HAP-1 (cell line): ENCODE results near the gene NOG.
A peak's percentile ranks its signal among the peaks of the same experiment; 100 is the strongest.

Source experiments
- DNase-seq, 2 experiments: peaks; one replicate each; pipeline ENCODE4 v3.0.0-alpha.2; 2016 to 2020; ENCODE audit warnings: low spot score in 2 of 2
- H3K27me3 ChIP-seq: fragments of 250-450 bp; sonication (Bioruptor Pico); 2 replicates; pipeline ENCODE4 v1.5.1; 2020; ENCODE audit warnings: low read depth, mild to moderate bottlenecking, moderate library complexity
- H3K36me3 ChIP-seq: fragments of 250-450 bp; sonication (Bioruptor Pico); replicated peaks from 2 replicates; pipeline ENCODE4 v1.5.1; 2020; ENCODE audit warnings: mild to moderate bottlenecking
- H3K4me1 ChIP-seq: fragments of 250-450 bp; sonication (Bioruptor Pico); 2 replicates; pipeline ENCODE4 v1.5.1; 2020; ENCODE audit warnings: mild to moderate bottlenecking
- H3K4me3 ChIP-seq: fragments of 250-450 bp; sonication (Bioruptor Pico); 2 replicates; pipeline ENCODE4 v1.5.1; 2020; ENCODE audit warnings: mild to moderate bottlenecking, moderate library complexity
- H3K9me3 ChIP-seq: fragments of 250-450 bp; sonication (Bioruptor Pico); 2 replicates; pipeline ENCODE4 v1.5.1; 2020; ENCODE audit warnings: mild to moderate bottlenecking, moderate library complexity
- in situ Hi-C: fragments of 300-500 bp; cut with MboI; formaldehyde crosslinking; loops from 3 replicates; pipeline ENCODE4 v1.14.3; 2020; ENCODE audit warnings: low sequenced_read_pairs, inconsistent platforms, mixed read lengths

Gene NOG

DNA sequence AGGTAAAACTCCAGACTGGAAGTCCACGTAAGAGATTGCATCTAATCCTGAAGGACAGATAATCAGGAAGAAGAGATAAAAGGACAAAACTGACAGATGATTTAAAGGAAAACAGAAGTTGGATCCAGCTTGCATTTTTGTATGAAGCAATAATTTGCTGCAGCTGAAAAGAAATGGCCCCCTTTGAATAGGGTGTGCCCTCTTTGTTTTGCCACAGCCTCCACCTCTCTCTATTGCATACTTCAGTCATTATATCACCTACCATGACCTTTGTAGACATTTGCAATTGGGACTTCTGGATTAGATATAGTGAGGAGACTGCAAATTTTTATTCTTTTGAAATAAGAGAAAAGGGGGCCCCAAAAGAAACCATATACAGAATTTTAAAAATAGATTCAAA, 8.1 kb downstream of the NOG start:
- in situ Hi-C loops: no loop called here
- H3K4me3 ChIP-seq: no peak overlapping the region
- H3K36me3 ChIP-seq: no peaks in the 10 kb centered on the region
- H3K9me3 ChIP-seq: no peaks in the 10 kb centered on the region
- DNase-seq: no peak
- no peaks in the 10 kb centered on the region for H3K27me3 ChIP-seq
- peaks cover 30% of the 10 kb centered on the region for H3K4me1 ChIP-seq

DNA sequence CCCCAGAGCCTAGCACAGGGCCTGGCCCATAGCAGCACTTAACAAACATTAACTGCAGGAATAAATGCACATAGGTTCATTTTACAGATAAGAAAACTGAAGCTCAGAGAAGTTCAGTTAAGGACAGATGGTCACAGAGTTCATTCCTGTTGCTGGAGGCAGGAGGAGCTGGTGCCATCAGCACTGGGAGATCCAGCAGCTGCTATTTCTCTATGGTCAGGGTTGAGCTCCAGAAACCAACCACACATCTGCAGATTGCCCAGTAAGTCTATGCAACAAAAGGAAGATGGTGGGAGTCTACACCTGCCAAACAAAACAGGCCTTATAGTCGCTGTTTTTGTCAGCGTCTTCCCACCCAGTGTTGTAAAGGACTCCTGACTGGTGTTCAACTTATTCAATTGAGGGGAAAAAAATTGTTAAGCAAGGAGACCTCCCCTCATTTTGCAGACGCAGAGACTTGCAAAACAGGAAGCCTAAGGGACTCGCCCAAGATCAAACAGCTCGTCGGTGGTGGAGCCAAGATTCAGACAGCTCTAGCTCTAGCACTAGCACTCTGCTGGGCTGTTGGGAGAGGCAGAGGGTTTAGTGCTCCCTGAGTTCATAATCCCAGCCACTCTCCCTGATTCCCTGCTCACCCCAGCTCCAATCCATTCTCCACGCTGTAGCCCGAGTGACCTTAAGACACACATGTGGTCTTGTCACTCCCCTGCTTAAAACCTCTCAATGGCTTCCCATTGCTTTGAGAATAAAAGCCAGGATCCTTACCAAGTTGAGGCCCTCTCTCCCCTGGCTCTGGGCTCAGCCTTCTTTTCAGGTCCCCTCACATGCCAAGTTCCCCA, 9.0 kb downstream of the NOG start:
- peaks cover 27% of the 10 kb centered on the region for H3K4me1 ChIP-seq
- no peak overlapping the region for H3K4me3 ChIP-seq
- no peak for DNase-seq
- in situ Hi-C loops: no loop called here
- no peaks in the 10 kb centered on the region; the same call in 1 of the 2 replicates for H3K9me3 ChIP-seq
- no peaks in the 10 kb centered on the region for H3K36me3 ChIP-seq
- no peaks in the 10 kb centered on the region for H3K27me3 ChIP-seq

DNA sequence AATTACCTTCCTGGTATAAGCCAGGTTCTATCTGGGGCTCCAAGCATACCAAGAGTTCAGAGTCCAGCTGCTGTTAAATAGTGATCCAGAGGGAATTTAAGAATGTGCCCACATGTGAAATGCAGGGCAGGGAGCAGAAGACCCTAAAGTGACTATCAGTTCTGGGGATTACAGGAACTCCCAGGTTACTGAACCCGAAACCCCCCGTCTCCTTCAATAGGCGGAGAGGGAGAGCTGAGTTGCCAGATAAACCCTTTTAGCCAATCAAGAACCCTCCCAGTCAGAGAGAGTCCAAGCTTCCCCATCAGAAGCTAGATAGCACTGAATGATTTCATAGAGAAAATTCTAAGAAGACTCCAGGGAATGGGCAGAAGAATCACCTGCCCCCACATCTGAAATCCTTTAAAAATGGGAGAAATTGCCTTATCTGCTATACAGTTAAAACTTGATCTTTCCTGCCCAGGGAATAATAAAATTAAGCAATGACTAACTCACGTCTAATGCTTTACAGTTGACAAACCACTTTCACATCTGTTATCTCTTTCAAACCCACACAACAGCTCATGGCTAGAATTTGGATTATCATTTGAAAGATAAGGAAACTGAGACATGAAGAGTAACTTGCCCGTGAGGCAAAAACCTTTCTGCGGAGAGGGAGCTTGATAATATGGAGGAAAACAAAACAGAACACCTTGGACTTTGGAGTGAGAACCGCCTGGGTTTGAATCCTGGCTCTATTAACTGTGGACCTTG, 10.2 kb downstream of the NOG start:
- in situ Hi-C loops: no loop called here
- Histone ChIP-seq H3K4me3 (no peak overlapping the region), H3K27me3 (no peaks in the 10 kb centered on the region), H3K36me3 (no peaks in the 10 kb centered on the region), H3K9me3 (no peaks in the 10 kb centered on the region; the same call in 1 of the 2 replicates), H3K4me1 (peaks cover 18% of the 10 kb centered on the region)
- DNase-seq: no peak

DNA sequence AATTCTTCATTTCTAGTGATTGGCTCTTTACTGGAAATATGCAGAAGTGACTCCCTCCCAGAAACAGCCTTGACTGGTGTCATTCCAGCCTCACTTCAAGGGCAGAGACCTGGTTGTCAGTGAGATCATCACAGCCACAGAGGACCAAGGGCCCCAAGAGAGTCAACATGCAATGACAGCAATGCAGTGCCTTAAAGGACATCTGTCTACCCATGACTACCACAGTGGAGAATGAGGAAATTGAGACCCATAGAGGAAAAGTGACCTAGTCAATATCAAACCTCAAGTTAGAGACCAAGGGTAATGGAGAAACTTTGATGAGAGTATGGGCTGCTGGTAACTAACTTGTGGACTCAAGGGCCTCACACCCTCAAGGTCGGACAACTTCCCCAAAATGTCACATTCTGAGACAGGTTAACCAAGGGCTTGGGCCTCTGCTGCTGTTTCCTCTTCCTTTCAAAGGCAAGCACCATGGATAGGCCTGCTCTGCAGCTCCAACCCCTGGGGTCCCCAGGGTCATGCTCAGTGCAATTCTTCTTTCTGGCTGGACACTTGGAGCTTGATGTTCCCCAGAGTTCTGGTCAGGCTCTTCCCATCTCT, 11.3 kb downstream of the NOG start:
- DNase-seq: no peak
- Histone ChIP-seq H3K27me3 (no peaks in the 10 kb centered on the region), H3K4me3 (no peak overlapping the region), H3K36me3 (no peaks in the 10 kb centered on the region), H3K9me3 (no peaks in the 10 kb centered on the region; the same call in 1 of the 2 replicates), H3K4me1 (peaks cover 12% of the 10 kb centered on the region)
- in situ Hi-C loops: no loop called here

DNA sequence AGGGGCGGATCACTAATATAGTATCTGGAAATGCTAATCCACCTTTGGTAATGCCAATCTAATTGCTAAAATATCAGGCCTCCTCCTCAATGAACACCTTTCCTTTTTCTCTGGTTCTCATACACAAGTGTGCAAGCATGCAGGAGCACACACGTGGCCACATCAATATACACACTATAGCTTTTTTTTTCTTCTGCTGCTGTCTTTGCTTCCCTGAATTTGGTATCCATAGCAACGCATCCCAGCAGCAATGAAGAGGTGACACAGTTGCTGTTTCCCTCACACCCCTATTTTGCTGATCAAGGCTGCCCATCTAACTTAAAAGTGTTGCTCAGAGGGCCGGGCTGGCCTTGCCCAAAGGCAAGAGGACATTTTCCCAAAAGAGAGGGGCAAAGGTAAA, 15.4 kb downstream of the NOG start:
- Histone ChIP-seq H3K9me3 (no peaks in the 10 kb centered on the region; the same call in 1 of the 2 replicates), H3K27me3 (no peaks in the 10 kb centered on the region), H3K4me3 (no peak overlapping the region), H3K4me1 (no peaks in the 10 kb centered on the region), H3K36me3 (no peaks in the 10 kb centered on the region)
- no peak for DNase-seq
- in situ Hi-C loops: no loop called here

DNA sequence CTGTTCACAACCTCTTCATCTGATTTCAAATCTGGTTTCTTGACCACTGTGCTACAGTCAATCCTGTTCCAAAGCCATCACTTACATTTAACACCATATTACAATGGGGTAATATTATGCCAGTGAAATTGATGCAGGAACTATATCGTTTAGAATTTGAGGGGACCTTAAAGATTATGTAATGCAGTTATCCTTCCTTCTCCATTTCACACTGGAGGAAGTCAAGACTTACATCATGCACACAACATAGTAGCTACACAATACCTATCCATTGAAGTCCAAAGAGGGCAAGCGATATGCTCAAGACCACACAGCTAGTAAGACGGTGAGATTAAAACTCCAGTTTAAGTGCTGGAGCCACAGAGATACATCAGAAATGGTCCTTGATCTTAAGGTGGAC, 16.8 kb downstream of the NOG start:
- Histone ChIP-seq H3K36me3 (no peaks in the 10 kb centered on the region), H3K27me3 (no peaks in the 10 kb centered on the region), H3K4me1 (no peaks in the 10 kb centered on the region), H3K9me3 (no peaks in the 10 kb centered on the region; the same call in 1 of the 2 replicates), H3K4me3 (no peak overlapping the region)
- in situ Hi-C loops: no loop called here
- no peak for DNase-seq

DNA sequence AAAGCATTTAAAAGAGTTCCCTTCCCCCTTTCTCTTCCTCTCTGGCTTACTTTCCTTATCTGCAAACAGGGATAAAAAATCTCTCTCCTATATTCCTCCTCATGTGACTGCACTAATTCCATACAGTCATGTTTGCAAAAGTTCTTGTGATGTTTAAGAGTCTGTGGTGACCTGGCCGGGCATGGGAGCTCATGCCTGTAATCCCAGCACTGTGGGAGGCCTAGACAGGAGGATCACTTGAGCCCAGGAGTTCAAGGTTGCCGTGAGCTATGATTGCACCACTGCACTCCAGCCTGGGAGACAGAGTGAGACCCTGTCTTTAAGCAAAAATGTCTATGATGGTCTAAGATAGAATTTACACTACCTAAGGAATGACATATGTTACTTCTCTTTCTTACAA, 19.6 kb downstream of the NOG start:
- DNase-seq: no peak
- in situ Hi-C loops: no loop called here
- Histone ChIP-seq H3K36me3 (no peaks in the 10 kb centered on the region), H3K4me3 (no peak overlapping the region), H3K4me1 (no peaks in the 10 kb centered on the region), H3K9me3 (no peaks in the 10 kb centered on the region), H3K27me3 (no peaks in the 10 kb centered on the region)

DNA sequence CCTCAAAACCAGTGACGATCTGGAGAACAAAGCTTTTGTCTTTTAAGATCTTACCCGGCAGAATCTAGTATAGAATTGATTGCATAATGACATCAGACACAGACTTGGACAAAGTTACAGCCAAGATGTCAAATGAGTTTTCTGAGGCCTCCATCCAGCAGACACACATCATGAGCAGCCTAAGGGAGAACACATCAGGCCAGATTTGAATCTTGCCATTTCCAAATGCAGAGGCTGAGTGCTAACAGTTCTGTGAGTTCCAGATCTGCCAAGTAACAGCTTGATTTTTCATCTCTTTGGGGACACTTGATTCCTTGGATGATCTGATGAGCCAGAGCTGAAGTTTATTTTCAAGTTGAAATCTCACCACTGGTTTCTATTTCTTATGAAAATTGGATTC, 21.0 kb downstream of the NOG start:
- Histone ChIP-seq H3K4me1 (no peaks in the 10 kb centered on the region), H3K36me3 (no peaks in the 10 kb centered on the region), H3K27me3 (no peaks in the 10 kb centered on the region), H3K4me3 (no peak overlapping the region), H3K9me3 (no peaks in the 10 kb centered on the region)
- in situ Hi-C loops: no loop called here
- DNase-seq: no peak

DNA sequence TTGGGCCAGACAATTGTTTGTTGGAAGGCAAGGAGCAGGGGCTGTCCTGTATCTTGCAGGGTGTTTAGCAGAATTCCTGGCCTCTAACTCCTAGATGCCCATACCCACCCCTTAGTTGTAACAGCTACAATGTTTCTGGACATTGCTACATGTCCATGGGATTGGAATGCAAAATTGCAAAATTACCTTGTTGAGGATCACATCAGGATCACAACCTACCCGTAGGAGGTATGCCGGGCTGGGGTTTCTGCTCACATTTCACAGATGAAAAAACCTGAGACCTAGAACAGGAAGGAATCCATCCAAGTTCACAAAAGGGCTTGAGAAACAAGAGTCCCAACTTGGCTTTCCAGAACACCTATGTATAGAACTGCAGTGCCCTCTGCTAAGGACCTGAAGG, 22.7 kb downstream of the NOG start:
- Histone ChIP-seq H3K36me3 (no peaks in the 10 kb centered on the region), H3K4me1 (no peaks in the 10 kb centered on the region), H3K27me3 (no peaks in the 10 kb centered on the region), H3K4me3 (no peak overlapping the region), H3K9me3 (no peaks in the 10 kb centered on the region)
- in situ Hi-C loops: no loop called here
- DNase-seq: no peak

DNA sequence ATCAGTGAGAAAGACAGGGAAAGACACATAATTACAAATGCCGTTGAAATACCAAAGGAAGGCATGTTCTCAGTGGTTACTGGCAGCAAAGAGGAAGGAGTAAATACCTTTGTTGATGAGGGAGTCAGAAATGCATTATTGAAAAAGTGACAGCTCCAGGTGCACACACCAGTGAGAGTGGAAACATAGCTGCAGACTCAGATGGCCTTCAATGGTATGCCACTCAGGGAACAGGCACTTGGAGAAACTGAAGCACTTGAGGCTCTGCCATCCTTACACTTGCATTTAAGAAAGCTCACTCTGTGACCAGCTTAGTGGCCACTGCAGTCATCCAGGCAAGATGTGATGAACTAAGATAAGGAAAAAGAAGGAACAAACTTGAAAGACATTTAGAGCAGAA, 29.9 kb downstream of the NOG start:
- Histone ChIP-seq H3K9me3 (no peaks in the 10 kb centered on the region), H3K4me3 (no peak overlapping the region), H3K4me1 (no peaks in the 10 kb centered on the region), H3K36me3 (no peaks in the 10 kb centered on the region), H3K27me3 (no peaks in the 10 kb centered on the region)
- DNase-seq: no peak
- in situ Hi-C loops: no loop called here

DNA sequence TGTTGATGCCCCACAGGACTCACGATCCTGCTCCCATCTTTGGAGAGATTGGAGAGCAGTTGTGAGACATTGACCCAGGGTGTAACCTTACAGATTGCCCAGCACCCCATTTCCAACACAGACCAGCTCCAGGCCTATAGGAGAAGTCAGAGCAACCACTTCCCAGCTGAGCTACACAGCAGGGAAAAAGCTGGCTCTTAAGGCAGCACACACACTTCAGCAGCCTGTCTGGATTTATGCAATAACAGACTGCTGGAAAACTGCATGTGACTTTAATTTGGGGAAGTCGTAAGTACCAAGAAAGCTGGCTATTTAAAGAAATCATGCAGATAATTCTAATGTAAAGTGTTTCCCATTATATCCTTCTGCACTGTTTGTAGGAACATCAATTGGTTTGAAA, 30.8 kb downstream of the NOG start:
- Histone ChIP-seq H3K36me3 (no peaks in the 10 kb centered on the region), H3K4me3 (no peak overlapping the region), H3K27me3 (no peaks in the 10 kb centered on the region), H3K4me1 (no peaks in the 10 kb centered on the region), H3K9me3 (no peaks in the 10 kb centered on the region)
- in situ Hi-C loops: no loop called here
- no peak for DNase-seq

DNA sequence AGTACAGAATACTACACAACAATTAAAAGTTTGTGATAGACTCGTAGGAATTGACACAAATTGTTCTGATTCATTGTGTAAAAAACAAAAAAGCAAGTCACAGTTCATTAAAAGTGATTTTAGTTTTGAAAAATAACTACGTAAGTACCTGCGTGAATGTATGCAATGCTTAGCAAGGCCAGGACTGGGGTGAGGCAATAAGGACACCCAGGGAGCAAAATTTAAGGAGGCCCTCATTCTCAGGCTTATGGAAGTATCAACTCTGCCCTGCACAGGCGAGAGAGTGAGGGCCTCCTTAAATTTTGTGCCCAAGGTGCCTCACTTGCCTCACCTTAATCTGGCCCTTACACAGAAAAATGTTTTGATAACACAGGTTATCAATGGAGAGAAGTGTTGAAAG, 31.4 kb downstream of the NOG start:
- in situ Hi-C loops: no loop called here
- H3K36me3 ChIP-seq: no peaks in the 10 kb centered on the region
- no peaks in the 10 kb centered on the region for H3K9me3 ChIP-seq
- no peaks in the 10 kb centered on the region for H3K27me3 ChIP-seq
- no peak overlapping the region for H3K4me3 ChIP-seq
- no peak for DNase-seq
- no peaks in the 10 kb centered on the region for H3K4me1 ChIP-seq

DNA sequence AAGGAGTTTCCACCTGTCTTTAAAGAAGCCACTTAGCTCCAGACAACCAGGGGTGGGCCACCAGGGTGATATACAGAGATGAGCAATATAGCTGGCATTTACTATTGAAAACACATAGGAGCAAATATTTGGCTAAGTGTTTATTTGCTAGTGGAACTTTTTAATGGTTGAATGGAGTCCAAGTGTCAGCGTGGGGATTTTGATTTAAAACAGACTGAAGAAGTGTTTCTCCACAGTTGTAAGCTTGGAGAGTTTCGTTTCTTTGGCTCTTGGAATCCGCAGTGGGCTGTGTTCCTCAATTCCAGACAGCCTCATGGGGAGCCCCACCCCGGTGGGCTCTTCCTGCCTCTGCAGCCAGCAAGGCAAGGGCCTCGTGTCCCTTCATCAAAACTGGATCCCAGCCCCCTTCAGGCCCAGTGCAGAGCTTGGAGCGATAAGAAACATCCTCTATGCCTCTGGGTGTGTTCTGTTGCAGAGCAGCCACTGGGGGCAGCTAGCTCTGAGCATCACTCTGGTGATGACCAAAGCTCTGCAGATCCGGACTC, 36.1 kb downstream of the NOG start:
- DNase-seq: peak; percentile 15 to 51
- no peaks in the 10 kb centered on the region for H3K4me1 ChIP-seq
- in situ Hi-C loops: no loop called here
- H3K27me3 ChIP-seq: no peaks in the 10 kb centered on the region
- no peaks in the 10 kb centered on the region for H3K9me3 ChIP-seq
- H3K36me3 ChIP-seq: no peaks in the 10 kb centered on the region
- no peak overlapping the region for H3K4me3 ChIP-seq

DNA sequence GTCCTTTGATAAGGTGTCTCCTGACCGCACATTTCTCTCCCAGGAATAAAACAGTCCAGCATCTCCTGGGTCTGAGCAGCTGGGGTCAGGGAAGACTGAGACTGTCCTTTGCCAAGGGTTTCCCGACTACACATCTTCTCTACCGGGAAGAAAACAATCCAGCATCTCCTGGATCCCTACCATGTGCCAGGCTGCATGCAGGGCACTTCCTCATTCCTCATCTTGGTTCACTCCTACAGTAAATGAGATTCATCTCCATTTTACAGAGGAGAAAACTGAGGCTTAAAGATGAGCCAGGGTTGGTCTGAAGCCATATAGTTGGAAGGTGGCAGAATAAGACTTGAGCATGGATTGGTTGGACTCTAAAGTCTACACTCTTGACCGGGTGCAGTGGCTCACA, 36.7 kb downstream of the NOG start:
- no peaks in the 10 kb centered on the region for H3K36me3 ChIP-seq
- DNase-seq: no peak
- no peak overlapping the region for H3K4me3 ChIP-seq
- in situ Hi-C loops: no loop called here
- no peaks in the 10 kb centered on the region for H3K9me3 ChIP-seq
- H3K27me3 ChIP-seq: no peaks in the 10 kb centered on the region
- H3K4me1 ChIP-seq: no peaks in the 10 kb centered on the region
